Neural progenitor cell (in vitro differentiated cells): Measurements from ENCODE around the gene GAS5. TPM values are rescaled to one million over a fixed set of nuclear protein-coding genes. Genes with fewer than 3 reads are reported as not detected.

Experiments used
- DNase-seq: peaks from one replicate; pipeline ENCODE4 v3.0.0-alpha.2; 2016; ENCODE audit warnings: low spot score
- H2AFZ ChIP-seq: fragments of 200-600 bp; sonication (generic); replicated peaks from 2 replicates; pipeline ENCODE4 v1.6.1; 2016; ENCODE audit warnings: antibody characterized with exemption
- H3F3A ChIP-seq: fragments of 200-600 bp; sonication (generic); 2 replicates; pipeline ENCODE4 v1.6.1; 2016; ENCODE audit warnings: antibody characterized with exemption, low read depth
- H3K27ac ChIP-seq: fragments of 200-600 bp; sonication (generic); 2 replicates; pipeline ENCODE4 v1.5.1; 2016; ENCODE audit warnings: mild to moderate bottlenecking
- H3K27me3 ChIP-seq: fragments of 200-600 bp; sonication (generic); 2 replicates; pipeline ENCODE4 v1.6.1; 2016; ENCODE audit warnings: mild to moderate bottlenecking, moderate library complexity
- H3K36me3 ChIP-seq: fragments of 200-600 bp; sonication (generic); 2 replicates; pipeline ENCODE4 v1.5.1; 2016
- H3K4me1 ChIP-seq: fragments of 200-600 bp; sonication (generic); 2 replicates; pipeline ENCODE4 v1.6.1; 2016; ENCODE audit warnings: mixed run types
- H3K4me2 ChIP-seq: fragments of 200-600 bp; sonication (generic); 2 replicates; pipeline ENCODE4 v1.6.1; 2016
- H3K4me3 ChIP-seq: fragments of 200-600 bp; sonication (generic); 2 replicates; pipeline ENCODE4 v1.5.1; 2016
- H3K79me2 ChIP-seq: fragments of 200-600 bp; sonication (generic); 2 replicates; pipeline ENCODE4 v1.6.1; 2016; ENCODE audit warnings: low read depth
- H3K9ac ChIP-seq: fragments of 200-600 bp; sonication (generic); 2 replicates; pipeline ENCODE4 v1.6.1; 2016
- H3K9me3 ChIP-seq: fragments of 200-600 bp; sonication (generic); 2 replicates; pipeline ENCODE4 v1.5.1; 2016; ENCODE audit warnings: low read depth
- H4K20me1 ChIP-seq: fragments of 200-600 bp; sonication (generic); 2 replicates; pipeline ENCODE4 v1.6.1; 2016; ENCODE audit warnings: low read depth
- H3K27ac Mint-ChIP-seq: 3 replicates; pipeline ENCODE4 v1.8.0; 2021; ENCODE audit warnings: mixed read lengths
- H3K27me3 Mint-ChIP-seq: 2 replicates; pipeline ENCODE4 v1.8.0; 2022; ENCODE audit warnings: low read depth, mild to moderate bottlenecking, inconsistent platforms, moderate library complexity, mixed read lengths; ENCODE audit not compliant: insufficient read depth
- H3K36me3 Mint-ChIP-seq: 3 replicates; pipeline ENCODE4 v1.8.0; 2021; ENCODE audit warnings: mixed read lengths
- H3K4me1 Mint-ChIP-seq: 3 replicates; pipeline ENCODE4 v1.8.0; 2021; ENCODE audit warnings: mixed read lengths
- H3K4me3 Mint-ChIP-seq: 3 replicates; pipeline ENCODE4 v1.8.0; 2021; ENCODE audit warnings: mild to moderate bottlenecking, moderate library complexity, mixed read lengths
- H3K9me3 Mint-ChIP-seq: 3 replicates; pipeline ENCODE4 v1.8.0; 2020; ENCODE audit warnings: mixed read lengths
- CTCF ChIP-seq: fragments of 200-600 bp; sonication (generic); IDR thresholded peaks from 2 replicates; pipeline ENCODE4 v1.5.1; 2017; ENCODE audit warnings: antibody characterized with exemption, mild to moderate bottlenecking
- EZH2 ChIP-seq: fragments of 200-600 bp; sonication (generic); IDR thresholded peaks from 2 replicates; pipeline ENCODE4 v1.6.1; 2017; ENCODE audit warnings: antibody characterized with exemption, mild to moderate bottlenecking, moderate library complexity
- EZH2phosphoT487 ChIP-seq: fragments of 200-600 bp; sonication (generic); IDR thresholded peaks from 2 replicates; pipeline ENCODE4 v1.6.1; 2017; ENCODE audit warnings: antibody characterized with exemption
- total RNA-seq: library from RNA; depleted of rRNA; stranded (reverse); fragments of >200 nt; gene quantifications from 2 replicates; pipeline ENCODE4 v1.2.3, GENCODE V29; 2015; ENCODE audit warnings: low replicate concordance

Gene GAS5
- total RNA-seq, 1 donor from 2014 or later, result 950 TPM

DNA sequence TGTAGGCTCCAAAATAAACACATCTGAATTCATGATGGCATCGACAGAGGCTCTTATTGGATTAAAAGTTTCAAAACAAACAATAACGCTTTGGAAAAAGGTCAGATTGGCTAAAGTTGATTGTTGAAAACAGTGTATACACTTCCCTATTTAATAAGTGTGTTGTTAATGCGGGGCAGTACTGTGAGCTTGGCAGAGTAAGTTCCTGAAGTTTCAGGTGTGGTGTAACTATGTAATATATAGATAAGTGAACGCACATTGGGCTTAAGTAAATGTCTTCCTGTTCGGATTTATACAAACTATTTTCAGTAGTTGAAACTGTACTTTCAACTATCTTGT lies 1.2 kb upstream of the GAS5 start:
- TF ChIP-seq EZH2phosphoT487 (no peak), EZH2 (no peak)
- H3K9me3 Mint-ChIP-seq, result no peaks in the 10 kb centered on the region
- H3F3A ChIP-seq, result peaks cover 47% of the 10 kb centered on the region
- no peaks in the 10 kb centered on the region for H3K27me3 Mint-ChIP-seq
- peak overlapping the region; percentile 83 for H3K4me3 ChIP-seq
- no peak for DNase-seq
- H3K4me3 Mint-ChIP-seq, result peak overlapping the region; percentile 99
- H3K27ac ChIP-seq, result peak overlapping the region; percentile 94
- peaks cover 23% of the 10 kb centered on the region for H3K4me1 ChIP-seq
- no peaks in the 10 kb centered on the region for H3K27me3 ChIP-seq
- H3K9ac ChIP-seq, result peak overlapping the region; percentile 9
- peaks cover 83% of the 10 kb centered on the region for H3K79me2 ChIP-seq
- H3K9me3 ChIP-seq, result no peaks in the 10 kb centered on the region
- peaks cover 36% of the 10 kb centered on the region for H4K20me1 ChIP-seq
- H3K36me3 ChIP-seq, result peaks cover 26% of the 10 kb centered on the region
- H3K4me2 ChIP-seq, result peak overlapping the region; percentile 83
- peak overlapping the region; percentile 48 for H2AFZ ChIP-seq
- H3K4me1 Mint-ChIP-seq, result peaks cover 39% of the 10 kb centered on the region
- peak overlapping the region; percentile 44 for H3K27ac Mint-ChIP-seq
- peaks cover 38% of the 10 kb centered on the region for H3K36me3 Mint-ChIP-seq

GRCh38 chr1:173868266-173869020 lies 654 bp upstream of the GAS5 start, which contains the start of gene ZBTB37:
Gene ZBTB37, plus strand, starts transcription at chr1:173868380. Its CDS starts 1,846 bp downstream, at chr1:173870226.
- peaks cover 32% of the 10 kb centered on the region for H3K36me3 ChIP-seq
- peaks cover 83% of the 10 kb centered on the region for H3K79me2 ChIP-seq
- peak within 1 kb of the TSS; percentile 97 for H3K4me2 ChIP-seq
- Mint-ChIP-seq H3K9me3 (no peaks in the 10 kb centered on the region), H3K4me3 (peak within 1 kb of the TSS; percentile 99), H3K27ac (peak within 1 kb of the TSS; percentile 98), H3K4me1 (peaks cover 39% of the 10 kb centered on the region), H3K27me3 (no peaks in the 10 kb centered on the region), H3K36me3 (peaks cover 41% of the 10 kb centered on the region)
- peaks cover 52% of the 10 kb centered on the region for H3F3A ChIP-seq
- H4K20me1 ChIP-seq, result peaks cover 42% of the 10 kb centered on the region
- no peaks in the 10 kb centered on the region for H3K9me3 ChIP-seq
- peak within 1 kb of the TSS; percentile 48 for H2AFZ ChIP-seq
- H3K4me3 ChIP-seq, result peak within 1 kb of the TSS; percentile 83
- peak; percentile 96 for DNase-seq
- H3K4me1 ChIP-seq, result peaks cover 23% of the 10 kb centered on the region
- peak within 1 kb of the TSS; percentile 81 for H3K9ac ChIP-seq
- TF ChIP-seq EZH2 (no peak), EZH2phosphoT487 (no peak), CTCF (no peak)
- no peaks in the 10 kb centered on the region for H3K27me3 ChIP-seq
- peak within 1 kb of the TSS; percentile 94 for H3K27ac ChIP-seq

GRCh38 chr1:173867141-173867752 lies 542 bp downstream of the GAS5 start:
- Histone ChIP-seq H4K20me1 (peaks cover 53% of the 10 kb centered on the region), H3K9me3 (no peaks in the 10 kb centered on the region), H3K4me1 (peaks cover 23% of the 10 kb centered on the region), H3K36me3 (peaks cover 38% of the 10 kb centered on the region), H3K27me3 (no peaks in the 10 kb centered on the region), H2AFZ (no peak overlapping the region), H3K4me3 (peak overlapping the region; percentile 83), H3K79me2 (peaks cover 71% of the 10 kb centered on the region), H3K4me2 (peak overlapping the region; percentile 97), H3K9ac (peak overlapping the region; percentile 81), H3K27ac (peak overlapping the region; percentile 78), H3F3A (peaks cover 64% of the 10 kb centered on the region)
- H3K9me3 Mint-ChIP-seq, result no peaks in the 10 kb centered on the region
- H3K4me3 Mint-ChIP-seq, result peak overlapping the region; percentile 99
- peaks cover 32% of the 10 kb centered on the region for H3K4me1 Mint-ChIP-seq
- TF ChIP-seq CTCF (no peak), EZH2phosphoT487 (no peak), EZH2 (no peak)
- H3K27ac Mint-ChIP-seq, result peak overlapping the region; percentile 98
- H3K27me3 Mint-ChIP-seq, result no peaks in the 10 kb centered on the region
- DNase-seq, result peak; percentile 65
- peaks cover 38% of the 10 kb centered on the region for H3K36me3 Mint-ChIP-seq
